Retinal pigment epithelial cell (primary cell): ENCODE results near the gene MMP14.
A peak's percentile ranks its signal among the peaks of the same experiment; 100 is the strongest.
"Not testable (repeated sequence)": the region's sequence is repeated elsewhere in the genome, so short reads cannot be mapped to it uniquely, and the experiment has no call there.

ENCODE experiments used
- DNase-seq: peaks from one replicate; pipeline ENCODE4 v3.0.0-alpha.2; 2010; ENCODE audit warnings: low read depth
- H3K4me3 ChIP-seq: 2 replicates; pipeline ENCODE4 v1.5.1; 2011; ENCODE audit warnings: mild to moderate bottlenecking, low read length, control low read depth, moderate library complexity
- CTCF ChIP-seq: conservative IDR thresholded peaks from 2 replicates; pipeline ENCODE4 v1.5.1; 2011; ENCODE audit warnings: low read depth, low read length, control low read depth, inconsistent platforms

MMP14 gene

GRCh38 chr14:22824711-22825359 lies 11.6 kb upstream of the MMP14 start:
- H3K4me3 ChIP-seq = no peak overlapping the region
- TF ChIP-seq CTCF = no peak
- no peak for DNase-seq

GRCh38 chr14:22829076-22829660 lies 7.2 kb upstream of the MMP14 start:
- H3K4me3 ChIP-seq = peak overlapping the region; percentile 76
- DNase-seq = not testable (repeated sequence)

DNA sequence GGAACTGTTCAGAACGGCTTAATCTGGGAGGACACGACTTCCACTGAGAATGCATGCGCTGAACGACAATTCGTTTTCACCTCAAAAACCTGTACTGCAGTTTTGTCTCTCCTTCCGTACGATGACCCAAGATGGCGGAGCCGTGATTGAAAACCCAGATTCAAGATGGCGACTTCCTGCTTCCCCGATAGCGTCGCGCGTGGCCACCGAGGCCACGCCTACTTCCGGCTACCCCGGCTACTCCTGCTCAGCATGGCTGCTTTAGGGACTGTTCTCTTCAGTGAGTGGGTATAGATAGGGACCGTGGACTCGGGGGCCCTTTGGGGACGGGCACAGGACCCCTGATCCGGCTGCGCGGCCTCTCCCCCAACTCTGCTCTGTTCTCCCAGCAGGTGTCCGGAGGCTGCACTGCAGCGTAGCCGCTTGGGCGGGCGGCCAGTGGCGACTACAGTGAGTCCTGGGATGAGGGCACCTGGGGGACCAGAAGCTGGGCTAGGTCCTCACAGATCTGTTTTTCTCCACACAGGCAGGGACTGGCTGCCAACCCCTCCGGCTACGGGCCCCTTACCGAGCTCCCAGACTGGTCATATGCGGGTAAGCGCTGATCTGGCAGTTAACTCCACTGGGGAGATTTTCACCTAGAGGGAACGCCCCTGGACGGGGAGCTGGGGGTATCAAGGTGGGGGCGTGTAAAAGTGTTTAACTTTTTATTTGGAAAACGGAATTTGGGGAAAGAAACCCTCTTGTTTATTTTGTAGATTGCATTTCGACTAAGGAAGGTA lies 6.5 kb upstream of the MMP14 start, which contains the start of gene MRPL52:
TSS of gene MRPL52 (plus strand) at position 227 of the 782 bp plus-strand sequence. CDS start at position 253, 26 bp downstream.
- peak within 1 kb of the TSS; percentile 76 for H3K4me3 ChIP-seq
- TF ChIP-seq CTCF = no peak
- DNase-seq = no peak

DNA sequence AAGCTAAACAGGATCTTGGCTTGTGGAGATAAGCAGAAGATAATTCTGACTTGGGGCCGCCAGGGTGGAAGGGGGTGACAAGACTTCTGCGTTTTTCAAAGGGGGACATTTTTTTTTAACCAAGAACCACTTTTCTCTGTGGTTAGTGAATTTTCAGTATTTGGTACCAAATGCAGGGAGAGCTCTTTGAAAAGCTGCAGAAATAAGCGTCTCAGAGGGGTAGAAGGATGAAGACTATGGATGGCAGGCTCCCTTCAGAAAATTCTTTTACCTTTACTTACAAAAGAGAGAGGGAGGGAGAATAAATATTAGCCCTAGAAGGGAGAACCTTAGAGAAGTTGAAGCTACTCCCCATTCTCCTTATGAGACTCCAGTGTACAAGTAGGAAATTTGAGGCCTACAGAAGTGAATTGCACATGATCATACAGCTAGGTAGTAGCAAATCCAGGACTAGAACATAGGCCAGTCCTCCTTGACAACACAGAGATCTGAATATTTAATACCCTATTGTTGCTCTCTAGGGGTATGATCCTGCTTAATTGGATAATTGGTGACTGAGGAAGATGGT lies 5.9 kb upstream of the MMP14 start:
- peak overlapping the region; percentile 76 for H3K4me3 ChIP-seq
- TF ChIP-seq CTCF = no peak
- DNase-seq = no peak

GRCh38 chr14:22835505-22835904 lies 880 bp upstream of the MMP14 start:
- H3K4me3 ChIP-seq = no peak overlapping the region
- TF ChIP-seq CTCF = no peak
- DNase-seq = no peak

GRCh38 chr14:22837114-22837749 lies 847 bp downstream of the MMP14 start:
- DNase-seq = no peak
- TF ChIP-seq CTCF = no peak
- H3K4me3 ChIP-seq = peak overlapping the region; percentile 96

DNA sequence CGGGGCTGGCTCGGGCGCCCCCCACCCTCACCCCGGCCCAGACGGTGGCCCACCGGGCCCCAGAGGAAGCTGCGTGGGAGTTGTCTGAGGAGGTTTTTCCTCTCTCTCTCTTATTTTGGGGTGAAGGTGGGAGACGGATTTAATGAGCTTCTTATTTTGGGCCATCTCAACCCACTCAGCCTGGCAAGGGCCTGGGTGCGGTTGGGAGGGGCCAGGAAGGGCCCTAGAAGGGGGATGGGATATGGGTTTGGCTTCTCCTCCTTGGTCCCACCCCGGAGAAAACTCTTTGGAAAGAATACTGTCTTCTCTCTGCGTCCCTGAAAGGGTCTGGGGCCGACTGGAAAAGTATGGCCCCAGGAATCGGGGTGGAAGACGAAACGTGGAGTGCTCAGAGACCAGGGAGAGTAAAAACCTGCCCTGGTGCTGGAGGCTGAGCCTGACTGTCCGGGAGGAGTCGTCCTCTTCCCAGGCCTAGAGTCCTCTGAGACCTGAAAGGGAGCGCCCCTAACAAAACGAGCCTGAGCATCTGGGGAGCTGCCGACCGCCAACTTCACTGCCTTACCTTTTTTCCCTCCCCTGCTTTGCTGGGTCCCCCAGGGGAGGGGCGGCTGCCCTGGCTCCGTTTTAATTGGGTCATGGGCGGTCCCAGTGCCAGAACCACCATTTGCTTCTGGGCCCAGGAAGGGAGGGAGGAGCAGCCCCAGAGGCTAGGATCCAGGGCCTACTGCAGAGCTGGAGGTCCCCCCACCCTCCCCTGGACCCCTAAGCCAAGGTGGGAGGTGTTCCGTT lies 1.6 kb downstream of the MMP14 start:
- H3K4me3 ChIP-seq = peak overlapping the region; percentile 96
- TF ChIP-seq CTCF = no peak
- no peak for DNase-seq
